ENCODE measurements around the gene TSPAN13. TPM values are rescaled to one million over a fixed set of nuclear protein-coding genes. Genes with fewer than 3 reads are reported as not detected.
A peak's percentile ranks its signal among the peaks of the same experiment; 100 is the strongest.

TSPAN13 gene
- total RNA-seq, 4 donors from 2014 or later = 8.8 to 16.3 (median 10.0) TPM

DNA sequence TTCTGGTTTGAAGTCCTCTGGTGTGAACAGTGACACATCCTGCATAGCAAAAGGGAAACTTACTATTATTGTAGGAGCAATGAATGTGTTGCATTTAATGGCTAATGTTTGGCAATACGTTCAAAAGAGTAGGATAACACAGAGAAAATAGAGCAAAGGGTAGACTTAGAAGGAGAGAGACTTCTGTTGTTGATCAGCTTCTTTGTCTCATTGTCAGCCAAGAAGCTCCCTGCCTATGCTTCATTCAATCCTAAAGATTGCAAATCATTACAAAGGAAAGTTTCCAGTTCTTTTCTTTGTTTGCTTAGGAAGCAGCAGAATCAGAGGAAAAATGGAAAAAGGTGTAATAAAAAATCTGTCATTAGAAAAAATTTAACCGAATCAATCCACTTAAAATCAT is 7.9 kb upstream of the TSPAN13 start:
- intact Hi-C loops (cut with DNase I; ENCODE audit: low total_unique reads) = no loop called here
- no peak for DNase-seq (ENCODE audit: low spot score in 2 of 2)
- no peak overlapping the region for H3K4me3 ChIP-seq (ENCODE audit: low read depth, poor library complexity, severe bottlenecking)
- 51 to 68% methylated on average over 2 of the region's 2 CpGs for WGBS, 2 donors
- TF ChIP-seq, protein P1, sequence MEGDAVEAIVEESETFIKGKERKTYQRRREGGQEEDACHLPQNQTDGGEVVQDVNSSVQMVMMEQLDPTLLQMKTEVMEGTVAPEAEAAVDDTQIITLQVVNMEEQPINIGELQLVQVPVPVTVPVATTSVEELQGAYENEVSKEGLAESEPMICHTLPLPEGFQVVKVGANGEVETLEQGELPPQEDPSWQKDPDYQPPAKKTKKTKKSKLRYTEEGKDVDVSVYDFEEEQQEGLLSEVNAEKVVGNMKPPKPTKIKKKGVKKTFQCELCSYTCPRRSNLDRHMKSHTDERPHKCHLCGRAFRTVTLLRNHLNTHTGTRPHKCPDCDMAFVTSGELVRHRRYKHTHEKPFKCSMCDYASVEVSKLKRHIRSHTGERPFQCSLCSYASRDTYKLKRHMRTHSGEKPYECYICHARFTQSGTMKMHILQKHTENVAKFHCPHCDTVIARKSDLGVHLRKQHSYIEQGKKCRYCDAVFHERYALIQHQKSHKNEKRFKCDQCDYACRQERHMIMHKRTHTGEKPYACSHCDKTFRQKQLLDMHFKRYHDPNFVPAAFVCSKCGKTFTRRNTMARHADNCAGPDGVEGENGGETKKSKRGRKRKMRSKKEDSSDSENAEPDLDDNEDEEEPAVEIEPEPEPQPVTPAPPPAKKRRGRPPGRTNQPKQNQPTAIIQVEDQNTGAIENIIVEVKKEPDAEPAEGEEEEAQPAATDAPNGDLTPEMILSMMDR (IDR thresholded peaks at IDR 0.05) = no peak
- TF ChIP-seq POLR2A (IDR thresholded peaks at IDR 0.05) = no peak

DNA sequence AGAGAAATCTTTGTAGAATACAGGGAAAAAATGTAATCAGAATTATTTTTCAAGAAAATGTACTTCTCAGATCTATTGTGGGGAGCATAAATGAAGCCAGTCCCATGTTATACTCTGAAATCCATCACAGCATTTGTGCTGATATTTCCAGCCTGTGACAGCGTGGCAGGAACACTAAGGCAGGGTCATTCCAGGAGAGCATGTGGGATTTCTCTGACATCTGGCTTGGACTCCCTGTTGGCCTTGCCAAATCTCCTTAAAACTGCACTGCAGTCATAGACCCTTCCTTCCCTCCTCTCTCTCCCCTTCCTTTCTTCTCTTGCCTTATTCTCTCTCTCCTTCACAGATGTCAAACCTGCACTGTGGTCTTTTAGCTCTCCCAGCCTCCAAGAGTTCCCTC is 6.5 kb upstream of the TSPAN13 start:
- no peak overlapping the region for H3K4me3 ChIP-seq (ENCODE audit: low read depth, poor library complexity, severe bottlenecking)
- DNase-seq (ENCODE audit: low spot score in 2 of 2) = no peak
- TF ChIP-seq POLR2A (IDR thresholded peaks at IDR 0.05) = no peak
- TF ChIP-seq, protein P1 (IDR thresholded peaks at IDR 0.05) = no peak
- WGBS, 2 donors = 57 to 62% methylated on average over 1 of the region's 1 CpG
- intact Hi-C loops (cut with DNase I; ENCODE audit: low total_unique reads) = no loop called here

DNA sequence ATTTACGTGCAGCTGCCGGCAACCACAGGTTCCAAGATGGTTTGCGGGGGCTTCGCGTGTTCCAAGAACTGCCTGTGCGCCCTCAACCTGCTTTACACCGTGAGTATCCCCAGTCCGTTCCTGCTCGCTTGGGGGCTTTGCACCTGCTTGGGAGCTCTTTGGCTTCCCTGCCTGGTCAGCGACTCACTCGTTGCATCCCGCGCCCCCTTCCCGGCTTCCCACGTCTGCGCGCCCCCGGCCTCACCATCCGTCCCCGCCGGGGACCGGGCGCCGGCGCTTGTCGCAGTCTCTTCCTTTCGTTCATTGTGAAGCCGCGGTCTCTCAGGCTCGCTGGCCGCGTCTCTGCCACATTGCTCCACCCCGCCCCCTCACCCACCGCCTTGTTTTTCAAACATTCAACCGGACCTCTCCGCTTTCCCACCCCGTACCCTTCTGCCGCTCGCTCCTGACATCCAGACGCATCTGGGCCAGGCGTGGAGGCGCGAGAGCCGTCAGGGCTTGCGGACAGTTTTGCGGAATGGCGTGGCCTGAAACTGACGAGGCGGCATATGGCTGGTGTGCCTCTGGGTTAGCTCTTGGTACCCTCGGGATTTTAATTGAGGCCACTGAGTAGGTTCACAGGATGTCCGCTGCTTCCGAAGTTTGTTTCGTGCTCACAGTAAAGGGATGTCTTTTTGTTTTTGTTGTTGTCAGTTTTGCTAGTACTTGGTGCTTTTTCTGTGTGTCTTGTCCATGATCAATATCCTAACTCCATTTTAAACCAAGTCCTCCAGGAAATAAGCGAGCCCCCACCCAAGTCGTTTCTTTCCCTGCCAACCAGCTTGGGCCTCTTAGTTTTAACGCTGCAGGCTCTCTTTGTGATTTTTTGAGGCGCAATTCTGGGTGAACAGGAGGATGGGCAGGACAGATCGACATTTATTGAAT is 639 bp downstream of the TSPAN13 start:
- no peak for DNase-seq (ENCODE audit: low spot score in 2 of 2)
- intact Hi-C loops (cut with DNase I; ENCODE audit: low total_unique reads) = no loop called here

DNA sequence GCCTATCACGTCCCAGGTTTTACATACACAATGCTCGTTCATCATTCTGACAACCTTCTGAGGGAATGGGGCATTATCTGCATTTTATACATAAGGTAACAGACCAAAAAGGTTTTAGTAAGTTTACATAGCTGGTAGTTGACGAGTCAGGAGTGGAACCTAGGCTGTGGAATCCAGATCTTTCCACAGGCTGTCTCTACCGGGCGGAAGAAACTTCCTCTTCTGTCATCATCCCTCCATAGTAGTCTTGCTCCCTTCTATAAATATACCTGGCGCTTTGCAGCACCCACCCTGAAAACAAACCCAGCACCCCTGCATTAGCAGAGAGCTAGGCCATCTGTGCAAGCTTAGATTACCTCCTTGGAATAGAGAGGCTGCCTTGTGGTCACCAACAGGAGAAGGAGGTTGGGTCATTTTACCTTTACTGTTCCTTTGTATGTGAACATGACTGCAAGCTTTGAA is 1.3 kb downstream of the TSPAN13 start:
- TF ChIP-seq, protein P1 (IDR thresholded peaks at IDR 0.05) = no peak
- TF ChIP-seq POLR2A (IDR thresholded peaks at IDR 0.05) = no peak
- no peak for DNase-seq (ENCODE audit: low spot score in 2 of 2)
- no peak overlapping the region for H3K4me3 ChIP-seq (ENCODE audit: low read depth, poor library complexity, severe bottlenecking)
- WGBS, 2 donors = 47 to 55% methylated on average over 6 of the region's 6 CpGs
- intact Hi-C loops (cut with DNase I; ENCODE audit: low total_unique reads) = no loop called here

More for the DNA sequence above, 639 bp downstream of the TSPAN13 start:
- WGBS, 2 donors = 3% methylated on average over 58 of the region's 58 CpGs
- peak overlapping the region; percentile 72 for H3K4me3 ChIP-seq (ENCODE audit: low read depth, poor library complexity, severe bottlenecking)
- TF ChIP-seq POLR2A (IDR thresholded peaks at IDR 0.05) = no peak
- TF ChIP-seq, protein P1 (IDR thresholded peaks at IDR 0.05) = no peak

DNA sequence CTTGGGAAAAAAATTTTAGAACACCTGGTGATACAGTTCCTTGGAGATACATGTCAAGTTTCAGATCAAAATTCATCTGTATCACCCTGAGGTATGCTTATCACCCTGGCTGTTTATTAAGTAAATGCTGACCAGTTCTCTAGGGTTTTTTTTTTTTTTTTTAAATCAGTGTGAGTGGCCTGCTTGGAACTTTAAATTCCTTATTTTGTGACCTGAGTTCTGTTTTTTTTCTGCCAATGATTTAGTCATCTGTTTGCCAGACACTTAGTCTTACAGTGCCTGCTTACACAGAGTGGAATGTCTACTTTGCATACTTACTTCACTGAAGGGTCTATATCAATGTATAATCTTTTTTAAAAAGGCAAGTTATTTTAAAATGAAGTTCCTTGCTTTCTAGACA is 1.8 kb downstream of the TSPAN13 start:
- TF ChIP-seq, protein P1 (IDR thresholded peaks at IDR 0.05) = no peak
- no peak for TF ChIP-seq POLR2A (IDR thresholded peaks at IDR 0.05)
- H3K4me3 ChIP-seq (ENCODE audit: low read depth, poor library complexity, severe bottlenecking) = no peak overlapping the region
- intact Hi-C loops (cut with DNase I; ENCODE audit: low total_unique reads) = no loop called here
- DNase-seq (ENCODE audit: low spot score in 2 of 2) = no peak
